ENCODE data around the gene MT1A. TPM values are rescaled to one million over a fixed set of nuclear protein-coding genes. Genes with fewer than 3 reads are reported as not detected.
A peak's percentile ranks its signal among the peaks of the same experiment; 100 is the strongest.

MT1A gene
- total RNA-seq, 1 donor, result not detected

DNA sequence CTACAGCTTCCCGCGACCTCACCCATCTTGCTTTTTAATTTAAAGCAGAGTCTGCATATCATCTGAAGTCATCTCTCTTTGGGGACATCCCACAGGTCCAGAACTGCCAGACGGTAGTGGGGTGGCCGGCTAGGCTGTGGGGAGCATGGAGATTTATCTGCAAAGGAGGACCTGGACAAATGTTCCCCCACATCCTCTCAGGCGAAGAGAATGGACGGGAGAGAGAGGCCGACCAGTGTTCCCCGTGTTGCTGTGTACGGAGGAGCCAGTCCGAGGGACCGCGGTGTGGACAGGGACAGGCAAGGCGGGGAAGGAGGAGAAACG, 6.7 kb upstream of the MT1A start:
- DNase-seq (ENCODE audit: insufficient read length, low spot score, missing footprints), result no peak
- H3K4me3 ChIP-seq (ENCODE audit: insufficient read depth, low read length), result peak overlapping the region; percentile 75
- H3K27me3 ChIP-seq (ENCODE audit: insufficient read depth, low read length), result peaks cover 2% of the 10 kb centered on the region

DNA sequence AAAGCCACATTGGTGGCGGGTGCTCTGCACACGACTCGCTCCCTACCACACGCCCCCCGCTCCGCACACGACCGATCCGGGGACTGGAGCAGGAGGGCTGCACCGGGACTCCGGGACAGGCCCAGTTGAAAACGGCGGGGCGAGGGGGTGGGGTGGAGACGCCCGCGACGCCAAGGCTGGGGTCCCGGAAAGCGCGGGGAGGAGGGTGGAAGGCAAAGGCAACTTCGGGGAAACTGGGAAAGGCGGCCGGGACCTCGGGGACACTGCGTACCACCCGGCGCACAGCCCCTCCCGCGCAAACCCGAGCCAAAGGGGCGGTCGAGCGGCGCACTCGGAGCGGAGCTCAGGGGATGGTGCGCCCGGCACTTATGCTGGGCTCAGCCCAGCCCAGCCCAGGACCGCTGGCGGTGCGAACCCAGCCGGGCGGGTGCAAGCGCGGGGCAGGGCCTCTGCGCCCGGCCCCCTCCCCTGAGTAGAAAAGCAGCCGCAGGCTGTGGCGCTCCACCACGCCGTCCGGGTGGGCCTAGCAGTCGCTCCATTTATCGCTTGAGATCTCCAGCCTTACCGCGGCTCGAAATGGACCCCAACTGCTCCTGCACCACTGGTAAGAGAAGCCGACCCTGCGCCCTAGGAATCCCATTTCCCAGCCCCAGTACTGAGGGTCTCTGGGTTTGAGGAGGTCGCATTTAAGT, 6.2 kb upstream of the MT1A start, which contains the start of gene MT1M:
Gene MT1M, plus strand, starts transcription at position 504 of the 692 bp plus-strand sequence. Its CDS starts 73 bp downstream, at position 577.
- Histone ChIP-seq H3K27ac (ENCODE audit: low read depth, low read length) (no peak within 1 kb of the TSS), H4K20me1 (ENCODE audit: insufficient read depth, low read length) (no peaks in the 10 kb centered on the region), H3K27me3 (ENCODE audit: insufficient read depth, low read length) (peaks cover 2% of the 10 kb centered on the region), H3K79me2 (ENCODE audit: insufficient read depth, low read length) (no peaks in the 10 kb centered on the region), H3K4me3 (ENCODE audit: insufficient read depth, low read length) (peak within 1 kb of the TSS; percentile 75), H3K9me3 (ENCODE audit: low read depth, low read length) (no peaks in the 10 kb centered on the region), H3K4me1 (ENCODE audit: insufficient read depth, low read length) (peaks cover 7% of the 10 kb centered on the region), H2AFZ (ENCODE audit: low read length) (peak within 1 kb of the TSS; percentile 96), H3K4me2 (ENCODE audit: insufficient read depth, low read length) (peak within 1 kb of the TSS; percentile 87), H3K36me3 (ENCODE audit: insufficient read depth, low read length) (no peaks in the 10 kb centered on the region)
- peak; percentile 93 for DNase-seq (ENCODE audit: insufficient read length, low spot score, missing footprints)
- TF ChIP-seq, protein P1, sequence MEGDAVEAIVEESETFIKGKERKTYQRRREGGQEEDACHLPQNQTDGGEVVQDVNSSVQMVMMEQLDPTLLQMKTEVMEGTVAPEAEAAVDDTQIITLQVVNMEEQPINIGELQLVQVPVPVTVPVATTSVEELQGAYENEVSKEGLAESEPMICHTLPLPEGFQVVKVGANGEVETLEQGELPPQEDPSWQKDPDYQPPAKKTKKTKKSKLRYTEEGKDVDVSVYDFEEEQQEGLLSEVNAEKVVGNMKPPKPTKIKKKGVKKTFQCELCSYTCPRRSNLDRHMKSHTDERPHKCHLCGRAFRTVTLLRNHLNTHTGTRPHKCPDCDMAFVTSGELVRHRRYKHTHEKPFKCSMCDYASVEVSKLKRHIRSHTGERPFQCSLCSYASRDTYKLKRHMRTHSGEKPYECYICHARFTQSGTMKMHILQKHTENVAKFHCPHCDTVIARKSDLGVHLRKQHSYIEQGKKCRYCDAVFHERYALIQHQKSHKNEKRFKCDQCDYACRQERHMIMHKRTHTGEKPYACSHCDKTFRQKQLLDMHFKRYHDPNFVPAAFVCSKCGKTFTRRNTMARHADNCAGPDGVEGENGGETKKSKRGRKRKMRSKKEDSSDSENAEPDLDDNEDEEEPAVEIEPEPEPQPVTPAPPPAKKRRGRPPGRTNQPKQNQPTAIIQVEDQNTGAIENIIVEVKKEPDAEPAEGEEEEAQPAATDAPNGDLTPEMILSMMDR (IDR thresholded peaks at IDR 0.05; ENCODE audit: extremely low read depth, low read depth, low read length), result no peak

More for the DNA sequence above, 6.7 kb upstream of the MT1A start:
- H3K4me1 ChIP-seq (ENCODE audit: insufficient read depth, low read length), result peaks cover 11% of the 10 kb centered on the region
- H3K27ac ChIP-seq (ENCODE audit: low read depth, low read length), result no peak overlapping the region
- H3K36me3 ChIP-seq (ENCODE audit: insufficient read depth, low read length), result no peaks in the 10 kb centered on the region
- TF ChIP-seq, protein P1 (IDR thresholded peaks at IDR 0.05; ENCODE audit: extremely low read depth, low read depth, low read length), result no peak
- H3K4me2 ChIP-seq (ENCODE audit: insufficient read depth, low read length), result peak overlapping the region; percentile 87
- no peaks in the 10 kb centered on the region for H3K9me3 ChIP-seq (ENCODE audit: low read depth, low read length)
- no peaks in the 10 kb centered on the region for H3K79me2 ChIP-seq (ENCODE audit: insufficient read depth, low read length)
- H4K20me1 ChIP-seq (ENCODE audit: insufficient read depth, low read length), result no peaks in the 10 kb centered on the region
- peak overlapping the region; percentile 96 for H2AFZ ChIP-seq (ENCODE audit: low read length)

- DNase-seq (ENCODE audit: insufficient read length, low spot score, missing footprints), result no peak
- Histone ChIP-seq H3K4me3 (ENCODE audit: insufficient read depth, low read length) (peak overlapping the region; percentile 75), H3K27ac (ENCODE audit: low read depth, low read length) (no peak overlapping the region), H3K4me2 (ENCODE audit: insufficient read depth, low read length) (peak overlapping the region; percentile 87), H3K79me2 (ENCODE audit: insufficient read depth, low read length) (no peaks in the 10 kb centered on the region), H3K9me3 (ENCODE audit: low read depth, low read length) (no peaks in the 10 kb centered on the region), H2AFZ (ENCODE audit: low read length) (peak overlapping the region; percentile 96), H3K27me3 (ENCODE audit: insufficient read depth, low read length) (peaks cover 2% of the 10 kb centered on the region), H3K36me3 (ENCODE audit: insufficient read depth, low read length) (no peaks in the 10 kb centered on the region), H3K4me1 (ENCODE audit: insufficient read depth, low read length) (peaks cover 7% of the 10 kb centered on the region), H4K20me1 (ENCODE audit: insufficient read depth, low read length) (no peaks in the 10 kb centered on the region)
- TF ChIP-seq, protein P1 (IDR thresholded peaks at IDR 0.05; ENCODE audit: extremely low read depth, low read depth, low read length), result no peak
Measured at GRCh38 chr16:56632848-56633365, 5.6 kb upstream of the MT1A start.

DNA sequence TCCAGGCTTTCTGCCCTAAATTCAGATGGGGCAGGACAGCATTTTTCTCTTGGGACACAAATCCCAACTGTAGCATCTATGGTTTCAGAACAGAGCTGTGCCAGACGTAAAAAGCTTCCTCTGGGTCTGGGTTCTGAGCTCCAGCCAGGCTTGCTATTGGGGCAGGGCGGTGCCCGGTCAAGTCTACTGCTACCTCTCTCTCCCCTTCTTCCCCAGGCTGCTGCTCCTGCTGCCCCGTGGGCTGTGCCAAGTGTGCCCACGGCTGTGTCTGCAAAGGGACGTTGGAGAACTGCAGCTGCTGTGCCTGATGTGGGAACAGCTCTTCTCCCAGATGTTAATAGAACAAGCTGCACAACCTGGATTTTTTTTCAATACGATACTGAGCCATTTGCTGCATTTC, 4.9 kb upstream of the MT1A start:
- H3K4me2 ChIP-seq (ENCODE audit: insufficient read depth, low read length), result no peak overlapping the region
- no peak for DNase-seq (ENCODE audit: insufficient read length, low spot score, missing footprints)
- TF ChIP-seq, protein P1 (IDR thresholded peaks at IDR 0.05; ENCODE audit: extremely low read depth, low read depth, low read length), result no peak
- H2AFZ ChIP-seq (ENCODE audit: low read length), result no peak overlapping the region
- H3K4me3 ChIP-seq (ENCODE audit: insufficient read depth, low read length), result no peak overlapping the region
- no peaks in the 10 kb centered on the region for H3K36me3 ChIP-seq (ENCODE audit: insufficient read depth, low read length)
- H3K27ac ChIP-seq (ENCODE audit: low read depth, low read length), result no peak overlapping the region
- no peaks in the 10 kb centered on the region for H3K9me3 ChIP-seq (ENCODE audit: low read depth, low read length)
- no peaks in the 10 kb centered on the region for H4K20me1 ChIP-seq (ENCODE audit: insufficient read depth, low read length)
- no peaks in the 10 kb centered on the region for H3K79me2 ChIP-seq (ENCODE audit: insufficient read depth, low read length)
- H3K4me1 ChIP-seq (ENCODE audit: insufficient read depth, low read length), result peaks cover 8% of the 10 kb centered on the region
- H3K27me3 ChIP-seq (ENCODE audit: insufficient read depth, low read length), result peaks cover 6% of the 10 kb centered on the region

All from osteoblast (primary cell).